Stimulated activated memory B cell treated with anti-CD40 and anti-IgM and Interleukin-4, amounts not matched to agents 10 μg/mL and 1 μg/mL and 100 μg/mL, for 72 hours (primary cell): ENCODE results near the gene TMEM52.

Source experiments
- ATAC-seq: fragments of 150-1000 bp; cut with Tn5 transposase; 2 replicates; pipeline ENCODE4 v1.10.0; 2021
- H3K27ac Mint-ChIP-seq: one replicate; pipeline ENCODE4 v1.8.0; 2022; ENCODE audit warnings: mild to moderate bottlenecking, mixed read lengths
- H3K27me3 Mint-ChIP-seq: one replicate; pipeline ENCODE4 v1.8.0; 2022; ENCODE audit warnings: mixed read lengths
- H3K36me3 Mint-ChIP-seq: one replicate; pipeline ENCODE4 v1.8.0; 2022; ENCODE audit warnings: mixed read lengths
- H3K4me1 Mint-ChIP-seq: one replicate; pipeline ENCODE4 v1.8.0; 2022; ENCODE audit warnings: mixed read lengths
- H3K4me3 Mint-ChIP-seq: one replicate; pipeline ENCODE4 v1.8.0; 2022; ENCODE audit warnings: mild to moderate bottlenecking, moderate library complexity, mixed read lengths
- H3K9me3 Mint-ChIP-seq: one replicate; pipeline ENCODE4 v1.8.0; 2022; ENCODE audit warnings: mixed read lengths

The TMEM52 gene

DNA sequence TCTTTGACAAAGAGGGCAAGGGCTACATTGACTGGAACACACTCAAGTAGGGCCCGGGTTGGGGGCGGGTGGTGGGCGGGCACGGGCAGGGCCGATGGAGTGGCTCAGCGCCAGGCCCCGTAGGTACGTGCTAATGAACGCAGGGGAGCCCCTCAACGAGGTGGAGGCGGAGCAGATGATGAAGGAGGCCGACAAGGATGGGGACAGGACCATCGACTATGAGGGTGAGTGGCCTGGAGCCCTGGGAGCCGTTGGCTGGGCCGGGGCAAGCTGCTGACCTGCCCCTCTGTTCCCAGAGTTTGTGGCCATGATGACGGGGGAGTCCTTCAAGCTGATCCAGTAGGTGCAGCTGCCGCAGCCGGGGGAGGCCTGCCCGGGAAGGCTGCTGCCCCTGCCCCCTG lies 2.2 kb downstream of the TMEM52 start:
- Mint-ChIP-seq H3K4me3 (no peak overlapping the region), H3K36me3 (no peaks in the 10 kb centered on the region), H3K27ac (no peak overlapping the region), H3K9me3 (no peaks in the 10 kb centered on the region), H3K4me1 (peaks cover 7% of the 10 kb centered on the region), H3K27me3 (peaks cover 30% of the 10 kb centered on the region)
- ATAC-seq: no peak

- Mint-ChIP-seq H3K4me3 (peak overlapping the region; percentile 34), H3K27me3 (peaks cover 36% of the 10 kb centered on the region), H3K4me1 (peaks cover 7% of the 10 kb centered on the region), H3K27ac (no peak overlapping the region), H3K36me3 (no peaks in the 10 kb centered on the region), H3K9me3 (no peaks in the 10 kb centered on the region)
- ATAC-seq: no peak
Measured at GRCh38 chr1:1915911-1916840, 2.9 kb downstream of the TMEM52 start.

GRCh38 chr1:1914971-1915692 lies 3.9 kb downstream of the TMEM52 start, which contains the start of gene CALML6:
CALML6 (plus strand) TSS chr1:1915260; CDS start chr1:1915281, 21 bp downstream.
- Mint-ChIP-seq H3K9me3 (no peaks in the 10 kb centered on the region), H3K4me3 (no peak within 1 kb of the TSS), H3K36me3 (no peaks in the 10 kb centered on the region), H3K4me1 (peaks cover 12% of the 10 kb centered on the region), H3K27me3 (peaks cover 37% of the 10 kb centered on the region), H3K27ac (no peak within 1 kb of the TSS)
- ATAC-seq: no peak

DNA sequence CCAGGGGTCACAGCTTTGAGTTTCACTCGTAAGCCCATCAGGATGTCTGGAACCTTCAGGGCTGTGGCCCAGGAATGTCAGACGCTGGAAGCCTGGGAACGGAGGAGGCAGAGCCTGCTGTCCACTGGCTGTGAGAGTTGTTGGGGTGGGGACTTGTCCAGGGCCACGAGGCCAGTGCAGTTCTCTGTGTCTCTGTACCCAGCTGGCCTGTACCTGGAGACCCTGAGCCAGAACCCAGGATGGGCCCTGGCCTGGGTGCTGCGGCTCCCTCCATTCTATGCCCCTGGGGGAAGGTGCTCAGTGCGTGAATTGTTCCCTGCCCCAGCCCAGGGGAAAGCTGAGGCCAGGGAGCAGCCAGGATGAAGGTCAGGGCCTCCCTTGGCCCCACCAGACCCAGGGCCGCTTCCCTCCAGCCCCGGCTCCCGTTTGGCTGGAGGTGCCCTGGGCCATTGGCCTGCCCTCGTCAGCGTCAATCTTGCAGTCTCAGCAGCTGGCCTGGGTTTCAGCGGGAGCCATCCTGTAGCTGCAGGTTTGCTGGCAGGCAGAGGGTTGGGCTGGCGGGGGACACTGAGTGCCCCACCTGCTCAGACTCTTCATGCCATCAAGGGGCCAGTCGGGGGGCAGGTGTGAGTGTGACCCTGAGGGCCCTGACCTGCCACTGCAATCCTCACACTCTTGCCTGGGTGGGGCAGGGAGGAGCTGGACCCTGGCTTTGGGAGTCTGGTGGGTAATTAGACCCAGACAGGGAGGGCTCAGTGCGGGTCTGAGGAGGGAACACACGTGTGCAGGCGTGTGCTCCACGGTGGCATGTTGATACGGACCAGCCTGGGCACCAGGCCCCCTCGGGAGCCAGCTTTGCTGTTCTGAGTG lies 4.7 kb downstream of the TMEM52 start:
- Mint-ChIP-seq H3K4me1 (peaks cover 18% of the 10 kb centered on the region), H3K36me3 (no peaks in the 10 kb centered on the region), H3K27me3 (peaks cover 37% of the 10 kb centered on the region), H3K9me3 (no peaks in the 10 kb centered on the region), H3K4me3 (no peak overlapping the region), H3K27ac (no peak overlapping the region)
- ATAC-seq: no peak

- no peak overlapping the region for H3K27ac Mint-ChIP-seq
- no peaks in the 10 kb centered on the region for H3K36me3 Mint-ChIP-seq
- peak overlapping the region; percentile 35 for H3K4me3 Mint-ChIP-seq
- peaks cover 12% of the 10 kb centered on the region for H3K4me1 Mint-ChIP-seq
- H3K27me3 Mint-ChIP-seq: peaks cover 36% of the 10 kb centered on the region
- no peaks in the 10 kb centered on the region for H3K9me3 Mint-ChIP-seq
- no peak for ATAC-seq
Measured at GRCh38 chr1:1911350-1912041, 7.6 kb downstream of the TMEM52 start.

- H3K27ac Mint-ChIP-seq: peak overlapping the region; percentile 70
- no peaks in the 10 kb centered on the region for H3K9me3 Mint-ChIP-seq
- H3K36me3 Mint-ChIP-seq: no peaks in the 10 kb centered on the region
- peaks cover 19% of the 10 kb centered on the region for H3K4me1 Mint-ChIP-seq
- no peak for ATAC-seq
- H3K4me3 Mint-ChIP-seq: peak overlapping the region; percentile 73
- H3K27me3 Mint-ChIP-seq: peaks cover 29% of the 10 kb centered on the region
Measured at GRCh38 chr1:1910651-1911331, 8.3 kb downstream of the TMEM52 start.

- no peaks in the 10 kb centered on the region for H3K36me3 Mint-ChIP-seq
- peak overlapping the region; percentile 70 for H3K27ac Mint-ChIP-seq
- peaks cover 19% of the 10 kb centered on the region for H3K4me1 Mint-ChIP-seq
- H3K9me3 Mint-ChIP-seq: no peaks in the 10 kb centered on the region
- no peak for ATAC-seq
- peak overlapping the region; percentile 73 for H3K4me3 Mint-ChIP-seq
- peaks cover 28% of the 10 kb centered on the region for H3K27me3 Mint-ChIP-seq
Measured at GRCh38 chr1:1910033-1910465, 9.0 kb downstream of the TMEM52 start.

GRCh38 chr1:1908506-1908791 lies 10.6 kb downstream of the TMEM52 start:
- Mint-ChIP-seq H3K27ac (peak overlapping the region; percentile 70), H3K4me1 (peaks cover 19% of the 10 kb centered on the region), H3K27me3 (peaks cover 12% of the 10 kb centered on the region), H3K9me3 (no peaks in the 10 kb centered on the region), H3K36me3 (no peaks in the 10 kb centered on the region), H3K4me3 (peak overlapping the region; percentile 74)
- ATAC-seq: peak; percentile 5

GRCh38 chr1:1907098-1907736 lies 11.9 kb downstream of the TMEM52 start:
- Mint-ChIP-seq H3K4me1 (peaks cover 19% of the 10 kb centered on the region), H3K4me3 (peak overlapping the region; percentile 74), H3K9me3 (no peaks in the 10 kb centered on the region), H3K36me3 (no peaks in the 10 kb centered on the region), H3K27ac (peak overlapping the region; percentile 70), H3K27me3 (peaks cover 8% of the 10 kb centered on the region)
- ATAC-seq: peak; percentile 6

- Mint-ChIP-seq H3K27ac (peak overlapping the region; percentile 70), H3K4me1 (peaks cover 19% of the 10 kb centered on the region), H3K4me3 (peak overlapping the region; percentile 18), H3K36me3 (no peaks in the 10 kb centered on the region), H3K27me3 (peaks cover 3% of the 10 kb centered on the region), H3K9me3 (no peaks in the 10 kb centered on the region)
- peak; percentile 42 for ATAC-seq
Measured at GRCh38 chr1:1906185-1907097, 12.6 kb downstream of the TMEM52 start.

GRCh38 chr1:1903224-1903623 lies 15.9 kb downstream of the TMEM52 start:
- no peak for ATAC-seq
- no peaks in the 10 kb centered on the region for H3K27me3 Mint-ChIP-seq
- no peaks in the 10 kb centered on the region for H3K9me3 Mint-ChIP-seq
- no peak overlapping the region for H3K4me3 Mint-ChIP-seq
- H3K27ac Mint-ChIP-seq: no peak overlapping the region
- no peaks in the 10 kb centered on the region for H3K36me3 Mint-ChIP-seq
- H3K4me1 Mint-ChIP-seq: peaks cover 8% of the 10 kb centered on the region

DNA sequence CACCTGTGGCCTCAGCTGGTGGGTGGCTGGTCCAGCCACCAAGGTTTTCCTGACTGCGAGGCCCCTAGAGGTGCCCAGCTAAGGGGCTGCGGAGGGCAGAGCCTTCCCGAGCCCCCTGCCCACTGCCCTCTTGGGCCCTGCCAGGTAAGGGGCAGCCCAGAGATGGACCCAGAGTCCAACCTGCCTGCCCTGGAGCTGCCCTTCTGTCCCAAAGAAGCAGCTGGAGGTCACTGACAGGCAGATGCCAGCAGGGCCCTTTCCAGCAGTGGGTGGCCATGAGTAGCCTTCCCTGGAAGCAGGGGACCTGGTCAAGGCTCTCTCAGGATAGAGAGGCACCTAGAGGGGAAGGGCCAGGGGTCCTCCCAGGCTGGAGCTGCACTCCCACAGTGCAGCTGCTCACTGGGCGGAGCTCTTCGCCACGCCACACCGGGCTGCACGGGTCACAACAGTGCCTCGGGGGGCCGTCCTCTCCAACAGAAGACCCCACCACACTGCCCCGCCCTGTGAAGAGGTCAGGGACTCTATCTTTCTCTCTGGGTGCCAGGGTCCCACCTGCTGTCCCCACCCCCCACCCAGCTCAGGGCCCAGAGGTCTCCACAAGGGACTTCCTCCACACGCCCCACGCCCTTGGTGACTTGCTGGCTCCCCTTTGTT lies 17.3 kb downstream of the TMEM52 start:
- H3K4me1 Mint-ChIP-seq: peaks cover 15% of the 10 kb centered on the region
- H3K36me3 Mint-ChIP-seq: no peaks in the 10 kb centered on the region
- H3K27me3 Mint-ChIP-seq: no peaks in the 10 kb centered on the region
- H3K27ac Mint-ChIP-seq: no peak overlapping the region
- ATAC-seq: no peak
- H3K4me3 Mint-ChIP-seq: no peak overlapping the region
- no peaks in the 10 kb centered on the region for H3K9me3 Mint-ChIP-seq
